Measurements from ENCODE around the gene PJA1. TPM values are rescaled to one million over a fixed set of nuclear protein-coding genes. Genes with fewer than 3 reads are reported as not detected.

Gene PJA1
- total RNA-seq, 1 experiment from 2014 or later, result 43.1 TPM

DNA sequence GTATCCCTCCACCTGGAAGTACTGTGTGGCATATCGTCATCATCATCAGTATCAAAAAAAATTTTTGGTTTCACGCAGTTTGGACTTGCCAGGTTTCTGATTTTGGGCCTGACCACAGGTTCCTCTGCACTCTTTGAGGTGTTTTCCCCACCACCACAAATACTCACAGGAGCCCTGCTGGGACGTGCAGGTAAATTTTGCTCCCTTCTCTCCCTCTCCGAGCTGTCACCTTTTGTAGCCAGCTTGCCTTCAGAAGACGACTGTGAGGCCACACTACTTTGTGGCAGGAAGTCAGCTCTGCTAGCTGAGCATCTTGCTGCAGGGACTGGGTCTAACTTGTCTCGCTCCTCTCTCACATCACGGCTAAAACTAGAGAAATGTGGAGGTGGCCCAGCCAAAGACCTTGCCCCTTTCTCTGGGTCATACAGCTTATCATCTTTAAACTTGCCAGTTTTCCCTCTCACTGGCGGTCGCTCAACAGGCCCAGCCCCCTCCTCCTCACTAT is 2.8 kb downstream of the PJA1 start (continued):
- TF ChIP-seq TP53 (CRISPR knock-in tag; IDR thresholded peaks at IDR 0.05), result no peak
- no peak for TF ChIP-seq JUN (CRISPR knock-in tag; IDR thresholded peaks at IDR 0.05)
- no peak for TF ChIP-seq ATF3 (CRISPR knock-in tag; conservative IDR thresholded peaks at IDR 0.05)

DNA sequence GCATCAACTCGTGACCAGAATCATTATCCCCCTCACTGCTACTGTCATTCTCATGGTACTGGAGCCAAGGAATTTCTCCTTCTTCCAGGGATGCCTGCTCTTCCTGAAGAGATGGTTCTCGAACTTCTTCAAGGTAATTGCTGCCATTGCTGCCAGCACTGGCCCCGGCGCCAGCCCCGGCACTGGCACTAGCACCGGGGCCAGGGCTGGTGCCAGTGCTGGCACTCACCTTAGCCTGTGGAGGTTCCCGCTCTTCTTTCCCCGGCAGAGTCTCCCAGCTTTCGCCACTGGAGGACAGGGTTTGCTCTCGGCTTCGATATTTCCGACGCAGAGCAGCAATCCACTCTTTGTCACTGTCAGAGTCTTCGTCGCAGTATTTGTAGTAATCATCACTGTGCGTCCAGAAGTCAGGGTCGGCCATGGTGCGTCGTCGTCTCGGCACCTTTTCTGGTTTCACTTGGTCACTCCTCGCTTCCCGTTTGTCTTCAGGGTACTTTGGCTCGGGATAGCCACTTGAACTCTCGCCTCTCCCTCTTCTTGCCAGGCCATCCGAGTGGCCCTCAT is 3.4 kb downstream of the PJA1 start:
- peaks cover 22% of the 10 kb centered on the region for H3K36me3 Mint-ChIP-seq
- no peaks in the 10 kb centered on the region for H3K9me3 Mint-ChIP-seq
- no peak for TF ChIP-seq ZNF416 (CRISPR knock-in tag; IDR thresholded peaks at IDR 0.05)
- TF ChIP-seq NFYB (CRISPR knock-in tag; conservative IDR thresholded peaks at IDR 0.05; ENCODE audit: low read depth), result no peak
- no peak for TF ChIP-seq PRDM15 (CRISPR knock-in tag; IDR thresholded peaks at IDR 0.05)
- TF ChIP-seq JAZF1 (CRISPR knock-in tag; IDR thresholded peaks at IDR 0.05), result no peak
- TF ChIP-seq ZNF532 (CRISPR knock-in tag; IDR thresholded peaks at IDR 0.05; ENCODE audit: borderline replicate concordance), result no peak
- no peak for TF ChIP-seq ZMAT4 (CRISPR knock-in tag; IDR thresholded peaks at IDR 0.05)
- no peak for TF ChIP-seq NFE2L1 (CRISPR knock-in tag; IDR thresholded peaks at IDR 0.05)
- TF ChIP-seq ZNF425 (CRISPR knock-in tag; conservative IDR thresholded peaks at IDR 0.05), result no peak
- TF ChIP-seq IRF1 (CRISPR knock-in tag; IDR thresholded peaks at IDR 0.05), result no peak
- TF ChIP-seq ATF1 (CRISPR knock-in tag; IDR thresholded peaks at IDR 0.05), result no peak
- TF ChIP-seq FOXJ3 (CRISPR knock-in tag; IDR thresholded peaks at IDR 0.05; ENCODE audit: borderline replicate concordance), result no peak
- TF ChIP-seq, protein P1, sequence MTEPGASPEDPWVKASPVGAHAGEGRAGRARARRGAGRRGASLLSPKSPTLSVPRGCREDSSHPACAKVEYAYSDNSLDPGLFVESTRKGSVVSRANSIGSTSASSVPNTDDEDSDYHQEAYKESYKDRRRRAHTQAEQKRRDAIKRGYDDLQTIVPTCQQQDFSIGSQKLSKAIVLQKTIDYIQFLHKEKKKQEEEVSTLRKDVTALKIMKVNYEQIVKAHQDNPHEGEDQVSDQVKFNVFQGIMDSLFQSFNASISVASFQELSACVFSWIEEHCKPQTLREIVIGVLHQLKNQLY (CRISPR knock-in tag; IDR thresholded peaks at IDR 0.05), result no peak
- no peak for TF ChIP-seq ZNF317 (CRISPR knock-in tag; IDR thresholded peaks at IDR 0.05; ENCODE audit: borderline replicate concordance, low read depth)
- TF ChIP-seq, protein P2, sequence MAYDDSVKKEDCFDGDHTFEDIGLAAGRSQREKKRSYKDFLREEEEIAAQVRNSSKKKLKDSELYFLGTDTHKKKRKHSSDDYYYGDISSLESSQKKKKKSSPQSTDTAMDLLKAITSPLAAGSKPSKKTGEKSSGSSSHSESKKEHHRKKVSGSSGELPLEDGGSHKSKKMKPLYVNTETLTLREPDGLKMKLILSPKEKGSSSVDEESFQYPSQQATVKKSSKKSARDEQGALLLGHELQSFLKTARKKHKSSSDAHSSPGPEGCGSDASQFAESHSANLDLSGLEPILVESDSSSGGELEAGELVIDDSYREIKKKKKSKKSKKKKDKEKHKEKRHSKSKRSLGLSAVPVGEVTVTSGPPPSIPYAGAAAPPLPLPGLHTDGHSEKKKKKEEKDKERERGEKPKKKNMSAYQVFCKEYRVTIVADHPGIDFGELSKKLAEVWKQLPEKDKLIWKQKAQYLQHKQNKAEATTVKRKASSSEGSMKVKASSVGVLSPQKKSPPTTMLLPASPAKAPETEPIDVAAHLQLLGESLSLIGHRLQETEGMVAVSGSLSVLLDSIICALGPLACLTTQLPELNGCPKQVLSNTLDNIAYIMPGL (CRISPR knock-in tag; IDR thresholded peaks at IDR 0.05), result no peak
- TF ChIP-seq HMGA2 (CRISPR knock-in tag; IDR thresholded peaks at IDR 0.05), result no peak
- H3K4me3 Mint-ChIP-seq, result no peak overlapping the region
- no peaks in the 10 kb centered on the region for H3K27me3 Mint-ChIP-seq (ENCODE audit: low read depth)
- DNase-seq (ENCODE audit: low spot score), result no peak
- ATAC-seq, result no peak
- peaks cover 45% of the 10 kb centered on the region for H3K4me1 Mint-ChIP-seq
- ChIA-PET CTCF (interaction anchor here (1.0 kb wide), 1 partner anchor 24 kb away, joined by 3 read pairs; no protein-coding TSS in a partner anchor), POLR2A (no interaction called here)
- H3K27ac Mint-ChIP-seq, result peak overlapping the region; percentile 36; the same call in 1 of the 2 replicates

Data from WTC11 (cell line).